Mesodermal cell (in vitro differentiated cells): Measurements from ENCODE around the gene LONP2.
A peak's percentile ranks its signal among the peaks of the same experiment; 100 is the strongest.

Experiments
- H3K27ac ChIP-seq: 2 replicates; pipeline ENCODE4 v1.7.0; 2013; ENCODE audit warnings: mild to moderate bottlenecking, low read depth, low read length, moderate library complexity; ENCODE audit not compliant: severe bottlenecking
- H3K36me3 ChIP-seq: 2 replicates; pipeline ENCODE4 v1.7.1; 2013; ENCODE audit warnings: mild to moderate bottlenecking, low read length, moderate library complexity; ENCODE audit not compliant: control insufficient read depth, insufficient read depth
- H3K4me1 ChIP-seq: one replicate; pipeline ENCODE4 v1.7.1; 2013; ENCODE audit warnings: mild to moderate bottlenecking, low read length; ENCODE audit not compliant: insufficient read depth, control insufficient read depth, poor library complexity, severe bottlenecking
- H3K4me3 ChIP-seq: 2 replicates; pipeline ENCODE4 v1.7.0; 2013; ENCODE audit warnings: low read length, control low read depth, mild to moderate bottlenecking; ENCODE audit not compliant: insufficient read depth, poor library complexity, severe bottlenecking; ENCODE audit errors: extremely low read depth
- H3K9me3 ChIP-seq: 2 replicates; pipeline ENCODE4 v1.7.1; 2013; ENCODE audit warnings: mild to moderate bottlenecking, low read length, moderate library complexity; ENCODE audit not compliant: control insufficient read depth
- WGBS, 2 experiments: methylation state at CpG; one replicate each; pipeline ENCODE4 v1.1.5; 2013; ENCODE audit warnings: missing lambda C conversion rate in 2 of 2; ENCODE audit not compliant: insufficient coverage in 2 of 2; 5-methylcytosine and 5-hydroxymethylcytosine counted together

LONP2 gene

DNA sequence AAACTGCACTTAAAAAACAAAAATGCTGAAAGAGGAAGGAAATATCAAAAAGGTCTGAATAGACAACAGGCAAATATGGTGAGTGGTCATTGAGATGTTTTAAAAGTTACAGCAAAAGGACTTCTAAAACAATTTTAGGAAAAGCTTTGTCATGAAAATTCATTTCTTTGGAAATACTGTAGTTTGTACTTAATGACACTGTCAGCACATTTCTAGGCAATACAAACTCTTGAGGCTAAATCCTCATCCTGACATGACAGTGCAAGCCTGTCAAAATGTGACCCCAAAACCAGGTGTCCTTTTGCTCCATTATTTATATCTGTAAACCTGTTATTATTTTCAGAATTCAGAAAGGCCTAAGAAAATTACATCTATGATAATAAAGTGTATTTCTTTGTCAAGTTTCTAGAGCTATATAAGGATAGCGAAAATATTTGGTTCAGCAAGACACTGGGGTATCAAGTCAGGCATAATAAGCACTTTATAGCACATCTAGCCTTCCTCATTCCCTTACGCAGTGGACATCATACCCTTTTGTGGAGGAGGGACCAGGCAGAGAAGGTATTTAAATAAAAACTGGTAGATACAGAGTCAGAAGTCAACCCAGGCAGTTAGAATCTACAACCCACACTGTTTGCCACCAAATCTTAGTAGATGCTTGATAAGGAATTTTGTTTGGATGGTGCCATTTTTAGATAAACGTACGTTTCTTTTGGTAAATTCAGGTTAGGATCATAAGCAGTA lies 112.7 kb downstream of the LONP2 start:
- no CpG with 5 or more reads among the region's 4 CpGs for WGBS, 2 experiments
- Histone ChIP-seq H3K4me1 (no peaks in the 10 kb centered on the region), H3K9me3 (no peaks in the 10 kb centered on the region), H3K4me3 (no peak overlapping the region), H3K36me3 (peaks cover 68% of the 10 kb centered on the region), H3K27ac (no peak overlapping the region)

- Histone ChIP-seq H3K27ac (no peak overlapping the region), H3K36me3 (peaks cover 59% of the 10 kb centered on the region), H3K4me3 (no peak overlapping the region), H3K4me1 (no peaks in the 10 kb centered on the region), H3K9me3 (no peaks in the 10 kb centered on the region)
- no CpG with 5 or more reads among the region's 3 CpGs for WGBS, 2 experiments
Measured at GRCh38 chr16:48358419-48358818, 114.3 kb downstream of the LONP2 start.

- Histone ChIP-seq H3K4me3 (no peak overlapping the region), H3K36me3 (peaks cover 56% of the 10 kb centered on the region), H3K4me1 (peaks cover 7% of the 10 kb centered on the region), H3K27ac (no peak overlapping the region), H3K9me3 (no peaks in the 10 kb centered on the region)
- 90% methylated on average over 2 of the region's 2 CpGs; no CpG with 5 or more reads in 1 of the 2 experiments for WGBS, 2 experiments
Measured at GRCh38 chr16:48359983-48360382, 115.9 kb downstream of the LONP2 start.

GRCh38 chr16:48361012-48361411 lies 116.9 kb downstream of the LONP2 start:
- peaks cover 13% of the 10 kb centered on the region for H3K4me1 ChIP-seq
- H3K4me3 ChIP-seq: no peak overlapping the region
- peaks cover 46% of the 10 kb centered on the region for H3K36me3 ChIP-seq
- no CpG with 5 or more reads among the region's 3 CpGs for WGBS, 2 experiments
- no peak overlapping the region for H3K27ac ChIP-seq
- H3K9me3 ChIP-seq: no peaks in the 10 kb centered on the region

DNA sequence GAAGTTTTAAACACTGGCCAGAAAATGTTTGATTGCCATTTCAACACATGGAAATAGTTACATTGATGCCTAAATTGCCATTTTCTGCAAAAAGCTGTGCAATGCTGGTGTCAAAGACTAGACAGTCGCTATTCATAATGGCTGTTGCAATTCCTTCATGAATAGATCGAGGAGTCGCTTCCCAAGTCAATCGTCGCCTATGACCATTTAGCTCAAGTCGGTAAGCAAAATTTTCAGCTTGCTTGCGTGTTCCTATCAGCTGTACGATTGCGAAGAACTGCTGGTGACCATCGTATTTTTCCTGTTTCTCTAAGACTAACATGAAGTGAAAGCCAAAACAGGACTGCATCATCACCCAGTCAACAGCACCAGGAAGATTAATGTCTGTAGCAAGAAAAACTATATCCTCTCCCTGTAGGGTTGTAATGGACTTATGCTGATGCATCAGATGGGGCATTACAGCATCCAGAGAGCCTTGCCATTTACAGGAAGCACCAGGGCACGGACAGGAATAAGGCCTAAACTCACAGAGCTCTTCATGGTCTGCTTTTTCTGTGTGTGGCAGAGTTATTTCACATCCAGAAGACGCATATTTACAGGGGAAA lies 117.5 kb downstream of the LONP2 start:
- 94 to 97% methylated on average over 11 to 12 of the region's 12 CpGs for WGBS, 2 experiments
- H3K4me3 ChIP-seq: no peak overlapping the region
- H3K36me3 ChIP-seq: peaks cover 42% of the 10 kb centered on the region
- no peaks in the 10 kb centered on the region for H3K9me3 ChIP-seq
- H3K27ac ChIP-seq: no peak overlapping the region
- H3K4me1 ChIP-seq: peaks cover 13% of the 10 kb centered on the region

GRCh38 chr16:48365025-48365600 lies 121.0 kb downstream of the LONP2 start:
- peak overlapping the region; percentile 99 for H3K27ac ChIP-seq
- WGBS, 2 experiments: 60 to 67% methylated on average over 11 to 12 of the region's 15 CpGs

DNA sequence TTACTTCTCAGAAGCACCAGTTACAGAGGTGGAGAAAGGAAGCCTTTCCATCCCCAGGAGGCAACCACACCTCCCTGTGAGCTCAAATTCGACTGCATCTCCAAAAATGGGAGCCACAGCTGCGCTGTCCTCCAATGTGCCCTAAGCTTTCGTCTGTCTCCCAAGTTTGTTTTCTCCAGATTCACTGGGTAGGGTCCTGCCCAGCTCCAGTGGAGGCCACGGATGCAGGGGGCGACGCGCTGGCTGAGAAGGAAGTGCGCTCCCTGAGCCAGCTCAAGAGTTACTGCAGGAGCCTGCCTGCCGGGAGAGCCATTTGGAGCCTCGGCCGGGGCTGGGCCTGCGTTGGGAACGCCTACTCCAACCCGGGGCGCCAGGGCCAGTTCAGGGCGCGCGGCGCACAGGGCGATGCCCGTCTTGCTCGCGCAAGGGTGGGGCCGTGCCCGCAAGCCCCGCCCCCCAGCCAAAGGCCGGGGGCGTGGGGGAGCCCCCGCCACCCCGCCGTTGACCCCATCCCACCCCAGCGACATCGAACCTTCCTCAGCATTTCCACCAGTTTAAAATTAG lies 121.6 kb downstream of the LONP2 start:
- H3K4me3 ChIP-seq: peak overlapping the region; percentile 53
- WGBS, 2 experiments: 2% methylated on average over 15 to 29 of the region's 33 CpGs
- peak overlapping the region; percentile 99 for H3K27ac ChIP-seq
- H3K4me1 ChIP-seq: peaks cover 17% of the 10 kb centered on the region
- H3K9me3 ChIP-seq: no peaks in the 10 kb centered on the region
- H3K36me3 ChIP-seq: peaks cover 14% of the 10 kb centered on the region

More at GRCh38 chr16:48365025-48365600, 121.0 kb downstream of the LONP2 start:
- Histone ChIP-seq H3K9me3 (no peaks in the 10 kb centered on the region), H3K4me1 (peaks cover 17% of the 10 kb centered on the region), H3K4me3 (peak overlapping the region; percentile 53), H3K36me3 (peaks cover 16% of the 10 kb centered on the region)

DNA sequence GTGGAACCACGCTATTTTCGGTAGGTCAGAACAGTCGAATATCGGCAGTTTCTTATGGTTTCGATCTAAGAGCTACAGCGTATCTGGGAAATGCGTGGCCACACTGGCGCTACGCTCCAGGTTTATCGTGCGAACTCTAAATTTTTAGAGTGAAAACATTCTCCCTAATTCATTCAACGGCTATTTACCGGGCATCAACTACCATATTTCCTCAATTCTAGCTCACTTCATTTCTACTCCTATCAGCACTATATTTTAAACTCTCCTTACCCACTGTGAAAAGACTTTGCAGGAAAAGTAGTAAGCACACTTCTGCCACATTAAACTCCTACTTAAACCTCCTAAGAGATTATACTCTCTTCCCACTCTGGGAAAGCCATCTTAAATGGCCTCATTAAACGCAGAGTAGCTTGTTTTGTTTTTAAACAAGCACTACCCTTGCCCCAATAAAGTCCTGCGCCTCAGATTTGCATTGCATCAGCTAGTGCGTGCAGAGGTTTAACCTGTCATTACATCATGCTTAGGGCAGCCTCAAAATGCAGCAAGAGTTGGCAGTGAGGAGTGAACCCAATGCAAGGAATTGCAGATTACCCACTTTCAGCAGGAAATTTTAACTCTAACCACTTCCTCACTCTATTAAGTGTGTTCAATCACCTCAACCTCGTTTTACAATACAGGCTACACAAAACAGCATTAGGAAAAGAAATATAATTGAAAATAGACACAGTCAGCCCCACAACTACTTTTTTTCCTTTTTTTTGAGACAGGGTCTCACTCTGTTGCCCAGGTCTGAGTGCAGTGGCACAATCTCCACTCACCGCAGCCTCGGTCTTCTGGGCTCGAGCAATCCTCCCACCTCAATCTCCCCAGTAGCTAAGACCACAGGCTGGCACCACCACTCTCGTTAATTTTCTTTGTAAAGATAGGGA lies 122.3 kb downstream of the LONP2 start:
- Histone ChIP-seq H3K36me3 (peaks cover 9% of the 10 kb centered on the region), H3K4me1 (peaks cover 17% of the 10 kb centered on the region), H3K27ac (peak overlapping the region; percentile 99), H3K9me3 (no peaks in the 10 kb centered on the region), H3K4me3 (peak overlapping the region; percentile 53)
- 14 to 19% methylated on average over 20 of the region's 21 CpGs for WGBS, 2 experiments

GRCh38 chr16:48367441-48368049 lies 123.4 kb downstream of the LONP2 start:
- Histone ChIP-seq H3K27ac (peak overlapping the region; percentile 99), H3K9me3 (no peaks in the 10 kb centered on the region), H3K36me3 (no peaks in the 10 kb centered on the region), H3K4me3 (no peak overlapping the region), H3K4me1 (peaks cover 17% of the 10 kb centered on the region)
- WGBS, 2 experiments: no CpG with 5 or more reads among the region's 2 CpGs

- peaks cover 25% of the 10 kb centered on the region for H3K4me1 ChIP-seq
- H3K4me3 ChIP-seq: no peak overlapping the region
- no peaks in the 10 kb centered on the region for H3K36me3 ChIP-seq
- H3K27ac ChIP-seq: no peak overlapping the region
- no peaks in the 10 kb centered on the region for H3K9me3 ChIP-seq
- WGBS, 2 experiments: no CpG with 5 or more reads among the region's 1 CpG
Measured at GRCh38 chr16:48369765-48370164, 125.7 kb downstream of the LONP2 start.
